ENCODE measurements around the gene CLIC5.

Gene CLIC5

GRCh38 chr6:45998524-45998923 is 17.1 kb downstream of the CLIC5 start:
- H3K27ac ChIP-seq (replicated peaks): no peak overlapping the region
- no peak overlapping the region for H3K4me3 ChIP-seq (replicated peaks; ENCODE audit: insufficient read depth, low read length)
- no peak for DNase-seq (ENCODE audit: low read depth in 1 of 2, low spot score in 1 of 2)
- no peak for TF ChIP-seq REST (IDR thresholded peaks at IDR 0.05; ENCODE audit: insufficient replicate concordance, low read depth)
- peaks cover 2% of the 10 kb centered on the region for H3K27me3 ChIP-seq (ENCODE audit: insufficient read depth, poor library complexity, severe bottlenecking)

GRCh38 chr6:45997875-45998506 is 17.7 kb downstream of the CLIC5 start:
- TF ChIP-seq SPI1 (IDR thresholded peaks at IDR 0.05; ENCODE audit: borderline replicate concordance, low read depth): no peak
- TF ChIP-seq GABPA (IDR thresholded peaks at IDR 0.05; ENCODE audit: low read depth): no peak
- no peak for TF ChIP-seq REST (IDR thresholded peaks at IDR 0.05; ENCODE audit: insufficient replicate concordance, low read depth)
- no peak for TF ChIP-seq POLR2AphosphoS5 (IDR thresholded peaks at IDR 0.05; ENCODE audit: low read depth)
- no peak for TF ChIP-seq CTCF (IDR thresholded peaks at IDR 0.05; ENCODE audit: insufficient read depth, low read length)
- H3K27me3 ChIP-seq (ENCODE audit: insufficient read depth, poor library complexity, severe bottlenecking): peaks cover 2% of the 10 kb centered on the region

GRCh38 chr6:45991189-45991588 is 24.5 kb downstream of the CLIC5 start:
- no peak overlapping the region for H3K27ac ChIP-seq (replicated peaks)
- H3K4me3 ChIP-seq (replicated peaks; ENCODE audit: insufficient read depth, low read length): no peak overlapping the region
- DNase-seq (ENCODE audit: low read depth in 1 of 2, low spot score in 1 of 2): no peak
- H3K27me3 ChIP-seq (ENCODE audit: insufficient read depth, poor library complexity, severe bottlenecking): peaks cover 6% of the 10 kb centered on the region
- no peak for TF ChIP-seq SPI1 (IDR thresholded peaks at IDR 0.05; ENCODE audit: borderline replicate concordance, low read depth)
- no peak for TF ChIP-seq CTCF (IDR thresholded peaks at IDR 0.05; ENCODE audit: insufficient read depth, low read length)
- no peak for TF ChIP-seq GABPA (IDR thresholded peaks at IDR 0.05; ENCODE audit: low read depth)
- TF ChIP-seq POLR2AphosphoS5 (IDR thresholded peaks at IDR 0.05; ENCODE audit: low read depth): no peak
- TF ChIP-seq REST (IDR thresholded peaks at IDR 0.05; ENCODE audit: insufficient replicate concordance, low read depth): no peak

More at GRCh38 chr6:45997875-45998506, 17.7 kb downstream of the CLIC5 start:
- H3K27ac ChIP-seq (replicated peaks): no peak overlapping the region
- no peak for DNase-seq (ENCODE audit: low read depth in 1 of 2, low spot score in 1 of 2)
- H3K4me3 ChIP-seq (replicated peaks; ENCODE audit: insufficient read depth, low read length): no peak overlapping the region

Measured in HL-60 (cell line).